HT-29 (cell line): ENCODE results near the gene MIEF2. TPM values are rescaled to one million over a fixed set of nuclear protein-coding genes. Genes with fewer than 3 reads are reported as not detected.
"Not testable (repeated sequence)": the region's sequence is repeated elsewhere in the genome, so short reads cannot be mapped to it uniquely, and the experiment has no call there.

Experiments
- DNase-seq: peaks from one replicate; pipeline ENCODE4 v3.0.0-alpha.2; 2015; ENCODE audit warnings: low spot score
- total RNA-seq: library from RNA; depleted of rRNA; stranded (reverse); fragments of >200 nt; shearing (Covaris generic); gene quantifications from 2 replicates; pipeline ENCODE4 v1.2.3, GENCODE V29; 2014; rRNA removed

Gene MIEF2
- 23.4 and 26.8 TPM in 2 replicates for total RNA-seq

GRCh38 chr17:18260332-18261145 lies at the start of gene MIEF2:
Gene MIEF2 (plus strand): TSS chr17:18260662. CDS start chr17:18262721, 2,059 bp downstream.
- peak; percentile 88 for DNase-seq

- DNase-seq, result no peak
Observed at GRCh38 chr17:18213666-18214270, 46.7 kb upstream of the MIEF2 start.

- DNase-seq, result not testable (repeated sequence)
Observed at GRCh38 chr17:18216906-18217305, 43.6 kb upstream of the MIEF2 start.

GRCh38 chr17:18217412-18218015 lies 42.9 kb upstream of the MIEF2 start:
- peak; percentile 62 for DNase-seq

GRCh38 chr17:18218756-18219415 lies 41.6 kb upstream of the MIEF2 start:
- no peak for DNase-seq

- no peak for DNase-seq
Observed at GRCh38 chr17:18224053-18224386, 36.4 kb upstream of the MIEF2 start.

- no peak for DNase-seq
Observed at GRCh38 chr17:18224387-18225120, 35.9 kb upstream of the MIEF2 start.

GRCh38 chr17:18225121-18225641 lies 35.3 kb upstream of the MIEF2 start, which contains the start of gene LLGL1:
Gene LLGL1 (plus strand): TSS chr17:18225635. CDS start chr17:18225683, 48 bp downstream.
- peak; percentile 87 for DNase-seq

GRCh38 chr17:18225642-18226283 lies 34.7 kb upstream of the MIEF2 start:
- no peak for DNase-seq

- no peak for DNase-seq
Observed at GRCh38 chr17:18226284-18226945, 34.0 kb upstream of the MIEF2 start.

- no peak for DNase-seq
Observed at GRCh38 chr17:18227635-18228034, 32.8 kb upstream of the MIEF2 start.

GRCh38 chr17:18228176-18228682 lies 32.2 kb upstream of the MIEF2 start:
- no peak for DNase-seq

GRCh38 chr17:18229254-18229653 lies 31.2 kb upstream of the MIEF2 start:
- DNase-seq, result no peak

GRCh38 chr17:18229771-18230170 lies 30.7 kb upstream of the MIEF2 start:
- no peak for DNase-seq

- no peak for DNase-seq
Observed at GRCh38 chr17:18230288-18231141, 29.9 kb upstream of the MIEF2 start.

GRCh38 chr17:18231164-18231563 lies 29.3 kb upstream of the MIEF2 start:
- no peak for DNase-seq

GRCh38 chr17:18233803-18234518 lies 26.5 kb upstream of the MIEF2 start:
- DNase-seq, result no peak

- no peak for DNase-seq
Observed at GRCh38 chr17:18234853-18235380, 25.5 kb upstream of the MIEF2 start.
